ENCODE measurements around the gene NR1H4.

DNA sequence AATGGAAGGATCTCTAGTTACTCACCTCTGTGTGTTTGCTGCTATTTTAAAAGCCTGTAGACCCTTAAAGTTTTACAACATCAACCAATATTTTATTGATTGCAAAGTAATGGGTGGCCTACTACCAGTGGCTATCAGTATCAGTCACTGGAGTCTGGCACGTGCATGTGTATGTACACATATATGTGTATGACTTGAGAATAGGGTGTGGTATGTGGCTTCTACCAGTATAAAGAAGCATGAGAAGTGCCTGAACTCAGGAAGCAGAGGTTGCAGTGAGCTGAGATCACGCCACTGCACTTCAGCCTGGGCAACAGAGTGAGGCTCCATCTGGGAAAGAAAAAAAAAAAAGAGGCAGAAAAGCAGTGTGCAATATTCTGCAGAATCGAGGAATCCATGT is 54.4 kb downstream of the NR1H4 start:
- no peak for TF ChIP-seq MAZ (CRISPR knock-in tag; conservative IDR thresholded peaks at IDR 0.05 in 1 of 2, IDR thresholded peaks at IDR 0.05 in 1 of 2)
- TF ChIP-seq, protein P1, sequence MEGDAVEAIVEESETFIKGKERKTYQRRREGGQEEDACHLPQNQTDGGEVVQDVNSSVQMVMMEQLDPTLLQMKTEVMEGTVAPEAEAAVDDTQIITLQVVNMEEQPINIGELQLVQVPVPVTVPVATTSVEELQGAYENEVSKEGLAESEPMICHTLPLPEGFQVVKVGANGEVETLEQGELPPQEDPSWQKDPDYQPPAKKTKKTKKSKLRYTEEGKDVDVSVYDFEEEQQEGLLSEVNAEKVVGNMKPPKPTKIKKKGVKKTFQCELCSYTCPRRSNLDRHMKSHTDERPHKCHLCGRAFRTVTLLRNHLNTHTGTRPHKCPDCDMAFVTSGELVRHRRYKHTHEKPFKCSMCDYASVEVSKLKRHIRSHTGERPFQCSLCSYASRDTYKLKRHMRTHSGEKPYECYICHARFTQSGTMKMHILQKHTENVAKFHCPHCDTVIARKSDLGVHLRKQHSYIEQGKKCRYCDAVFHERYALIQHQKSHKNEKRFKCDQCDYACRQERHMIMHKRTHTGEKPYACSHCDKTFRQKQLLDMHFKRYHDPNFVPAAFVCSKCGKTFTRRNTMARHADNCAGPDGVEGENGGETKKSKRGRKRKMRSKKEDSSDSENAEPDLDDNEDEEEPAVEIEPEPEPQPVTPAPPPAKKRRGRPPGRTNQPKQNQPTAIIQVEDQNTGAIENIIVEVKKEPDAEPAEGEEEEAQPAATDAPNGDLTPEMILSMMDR (IDR thresholded peaks at IDR 0.05 in 2 of 3, conservative IDR thresholded peaks at IDR 0.05 in 1 of 3; ENCODE audit: insufficient read depth in 2 of 3, low read depth in 1 of 3, low read length in 3 of 3) = no peak
- TF ChIP-seq NR1H2 (CRISPR knock-in tag; IDR thresholded peaks at IDR 0.05) = no peak

Data from K562 (cell line).